ENCODE data around the gene NRG2. TPM values are rescaled to one million over a fixed set of nuclear protein-coding genes. Genes with fewer than 3 reads are reported as not detected.

The NRG2 gene
- polyA plus RNA-seq, 3 donors, result 0.01 TPM; not detected in 2

DNA sequence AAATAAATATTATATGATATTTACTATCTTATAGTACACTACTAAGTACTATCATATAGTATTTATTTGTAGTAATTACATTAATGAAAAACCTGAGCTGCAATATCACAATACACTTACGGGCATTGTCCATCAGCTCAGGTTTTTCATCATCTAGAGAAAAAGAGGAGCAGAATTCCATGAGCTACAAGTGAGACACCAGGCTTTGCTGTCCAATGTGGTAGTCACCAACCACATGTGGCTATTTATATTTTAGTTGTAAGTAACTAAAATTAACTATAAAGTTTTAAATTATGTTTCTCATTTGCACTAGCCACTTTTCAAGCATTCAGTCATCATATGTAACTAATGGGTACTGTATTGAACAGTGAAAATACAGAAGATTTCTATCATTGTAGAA, 13.8 kb upstream of the NRG2 start:
- H3K27ac ChIP-seq (ENCODE audit: low read depth in 1 of 2, low read length in 2 of 2), result no peak overlapping the region
- H3K9ac ChIP-seq (ENCODE audit: insufficient read depth, low read length, poor library complexity, severe bottlenecking), result no peak overlapping the region
- no peak overlapping the region for H3K4me2 ChIP-seq (replicated peaks; ENCODE audit: extremely low read depth, low read length, poor library complexity, severe bottlenecking)
- peaks cover 0 to 2% (median 0%) of the 10 kb centered on the region in 7 donors for H3K9me3 Mint-ChIP-seq
- no peaks in the 10 kb centered on the region for H3K4me1 Mint-ChIP-seq
- no peak for TF ChIP-seq CTCF (IDR thresholded peaks at IDR 0.05)
- H3K79me2 ChIP-seq (ENCODE audit: insufficient read depth, low read length), result no peaks in the 10 kb centered on the region
- H3K27me3 Mint-ChIP-seq (ENCODE audit: low read depth in 3 of 3), result peaks cover 6 to 11% (median 7%) of the 10 kb centered on the region in 3 donors
- H3K9me3 ChIP-seq (replicated peaks in 1 of 2; ENCODE audit: control insufficient read depth in 1 of 2, insufficient read depth in 1 of 2, low read length in 2 of 2), result no peaks in the 10 kb centered on the region
- no peaks in the 10 kb centered on the region for H3K36me3 ChIP-seq (replicated peaks in 1 of 2; ENCODE audit: control insufficient read depth in 1 of 2, insufficient read depth in 2 of 2, low read length in 2 of 2)
- no peak for DNase-seq
- peaks cover 42 to 65% of the 10 kb centered on the region in 2 donors for H3K27me3 ChIP-seq (ENCODE audit: control insufficient read depth in 2 of 2, insufficient read depth in 2 of 2, low read length in 2 of 2)
- intact Hi-C loops (cut with micrococcal nuclease), result no loop called here
- no peaks in the 10 kb centered on the region for H3K4me1 ChIP-seq (ENCODE audit: control insufficient read depth in 1 of 2, insufficient read depth in 2 of 2, low read length in 2 of 2)
- no peaks in the 10 kb centered on the region for H4K20me1 ChIP-seq (ENCODE audit: insufficient read depth, low read length)
- H3K36me3 Mint-ChIP-seq, result no peaks in the 10 kb centered on the region
- no peak overlapping the region for H3K27ac Mint-ChIP-seq
- no peak overlapping the region for H2AFZ ChIP-seq (ENCODE audit: insufficient read depth, low read depth, low read length, poor library complexity, severe bottlenecking)
- no CpG with 5 or more reads among the region's 1 CpG for WGBS (ENCODE audit: insufficient coverage)
- no peak overlapping the region for H3K4me3 Mint-ChIP-seq
- H3K4me3 ChIP-seq (replicated peaks in 1 of 3; ENCODE audit: low read depth in 2 of 3, low read length in 3 of 3), result no peak overlapping the region

- Mint-ChIP-seq H3K4me1 (no peaks in the 10 kb centered on the region), H3K27ac (no peak overlapping the region), H3K36me3 (no peaks in the 10 kb centered on the region), H3K9me3 (peaks cover 0 to 2% (median 0%) of the 10 kb centered on the region in 7 donors), H3K4me3 (no peak overlapping the region), H3K27me3 (ENCODE audit: low read depth in 3 of 3) (peaks cover 8 to 10% (median 8%) of the 10 kb centered on the region in 3 donors)
- no peaks in the 10 kb centered on the region for H3K36me3 ChIP-seq (replicated peaks in 1 of 2; ENCODE audit: control insufficient read depth in 1 of 2, insufficient read depth in 2 of 2, low read length in 2 of 2)
- H3K27ac ChIP-seq (ENCODE audit: low read depth in 1 of 2, low read length in 2 of 2), result no peak overlapping the region
- H3K4me1 ChIP-seq (ENCODE audit: control insufficient read depth in 1 of 2, insufficient read depth in 2 of 2, low read length in 2 of 2), result no peaks in the 10 kb centered on the region
- TF ChIP-seq CTCF (IDR thresholded peaks at IDR 0.05), result no peak
- no peaks in the 10 kb centered on the region for H3K9me3 ChIP-seq (replicated peaks in 1 of 2; ENCODE audit: control insufficient read depth in 1 of 2, insufficient read depth in 1 of 2, low read length in 2 of 2)
- no peak overlapping the region for H3K9ac ChIP-seq (ENCODE audit: insufficient read depth, low read length, poor library complexity, severe bottlenecking)
- DNase-seq, result no peak
- H3K79me2 ChIP-seq (ENCODE audit: insufficient read depth, low read length), result no peaks in the 10 kb centered on the region
- WGBS (ENCODE audit: insufficient coverage), result no CpG with 5 or more reads among the region's 3 CpGs
- no peak overlapping the region for H2AFZ ChIP-seq (ENCODE audit: insufficient read depth, low read depth, low read length, poor library complexity, severe bottlenecking)
- intact Hi-C loops (cut with micrococcal nuclease), result no loop called here
- no peaks in the 10 kb centered on the region for H4K20me1 ChIP-seq (ENCODE audit: insufficient read depth, low read length)
- no peak overlapping the region for H3K4me3 ChIP-seq (replicated peaks in 1 of 3; ENCODE audit: low read depth in 2 of 3, low read length in 3 of 3)
- H3K27me3 ChIP-seq (ENCODE audit: control insufficient read depth in 2 of 2, insufficient read depth in 2 of 2, low read length in 2 of 2), result peaks cover 34 to 61% of the 10 kb centered on the region in 2 donors
- H3K4me2 ChIP-seq (replicated peaks; ENCODE audit: extremely low read depth, low read length, poor library complexity, severe bottlenecking), result no peak overlapping the region
These were observed 12.1 kb upstream of the NRG2 start for GRCh38 chr5:140055152-140055551.
